IMR-90 (cell line): Measurements from ENCODE around the gene ADAMTS16.

Experiments
- CTCF ChIP-seq: conservative IDR thresholded peaks from 2 replicates; pipeline ENCODE4 v1.5.1; 2012; ENCODE audit warnings: mild to moderate bottlenecking, low read depth, low read length, improper control_type of control experiment
- FOS ChIP-seq: fragments of 150-350 bp; IDR thresholded peaks from 2 replicates; pipeline ENCODE4 v1.6.1; 2016; ENCODE audit warnings: low read depth, low read length
- MAFK ChIP-seq: IDR thresholded peaks from 2 replicates; pipeline ENCODE4 v1.6.1; 2012; ENCODE audit warnings: low read depth, low read length, improper control_type of control experiment
- MAZ ChIP-seq: IDR thresholded peaks from 2 replicates; pipeline ENCODE4 v1.6.1; 2012; ENCODE audit warnings: low read depth, mild to moderate bottlenecking, low read length, improper control_type of control experiment, moderate library complexity, borderline replicate concordance
- NFE2L2 ChIP-seq: fragments of 150-350 bp; IDR thresholded peaks from 2 replicates; pipeline ENCODE4 v1.6.1; 2016; ENCODE audit warnings: low read depth, mild to moderate bottlenecking, low read length
- POLR2A ChIP-seq: IDR thresholded peaks from 2 replicates; pipeline ENCODE4 v1.6.1; 2012; ENCODE audit warnings: mild to moderate bottlenecking, low read depth, low read length
- RAD21 ChIP-seq: IDR thresholded peaks from 2 replicates; pipeline ENCODE4 v1.6.1; 2012; ENCODE audit warnings: low read length, improper control_type of control experiment
- SMC3 ChIP-seq: fragments of 150-350 bp; IDR thresholded peaks from 2 replicates; pipeline ENCODE4 v1.6.1; 2016; ENCODE audit warnings: low read depth, mild to moderate bottlenecking, antibody characterized with exemption, low read length, moderate library complexity
- TF ChIP-seq, protein P1 (sequence below): fragments of 150-350 bp; IDR thresholded peaks from 2 replicates; pipeline ENCODE4 v1.6.1; 2017; ENCODE audit warnings: mild to moderate bottlenecking, antibody characterized with exemption, low read length, low read depth
- TF ChIP-seq, protein P2 (sequence below): fragments of 150-350 bp; IDR thresholded peaks from 2 replicates; pipeline ENCODE4 v1.6.1; 2016; ENCODE audit warnings: low read depth, mild to moderate bottlenecking, low read length, moderate library complexity, borderline replicate concordance

DNA sequence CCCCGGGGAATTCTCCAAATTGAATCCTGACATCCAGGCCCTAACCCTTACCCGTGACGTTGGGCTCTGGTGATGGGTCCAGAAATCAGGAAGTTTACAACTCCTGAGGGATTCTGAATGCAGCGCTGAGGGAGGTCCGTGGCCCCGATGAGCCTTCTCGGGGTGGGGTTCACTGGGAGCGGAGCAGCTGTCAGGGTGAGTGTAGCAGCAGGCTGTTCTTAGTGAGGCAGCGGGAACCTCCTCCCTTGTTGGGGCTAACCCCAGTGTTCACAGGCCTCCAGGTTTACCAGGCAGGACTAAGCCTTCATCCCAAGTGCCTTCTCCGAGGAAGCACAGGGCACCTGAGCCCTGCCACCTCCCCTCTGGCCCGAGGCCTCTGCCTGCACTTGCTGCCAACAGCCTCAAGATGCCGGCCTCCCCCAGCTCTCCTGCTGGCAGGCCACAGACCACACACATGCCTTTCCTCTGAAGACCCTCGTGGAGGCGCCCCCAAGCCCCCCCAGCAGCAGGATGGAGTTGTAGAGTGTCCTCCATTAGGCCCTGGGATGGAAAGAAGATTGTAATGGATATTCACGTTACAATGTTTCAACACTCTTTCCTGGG lies 7.3 kb upstream of the ADAMTS16 start:
- TF ChIP-seq CTCF (no peak), POLR2A (no peak), NFE2L2 (no peak), FOS (no peak), MAFK (no peak), RAD21 (no peak), MAZ (no peak), SMC3 (no peak)
- TF ChIP-seq, protein P1, sequence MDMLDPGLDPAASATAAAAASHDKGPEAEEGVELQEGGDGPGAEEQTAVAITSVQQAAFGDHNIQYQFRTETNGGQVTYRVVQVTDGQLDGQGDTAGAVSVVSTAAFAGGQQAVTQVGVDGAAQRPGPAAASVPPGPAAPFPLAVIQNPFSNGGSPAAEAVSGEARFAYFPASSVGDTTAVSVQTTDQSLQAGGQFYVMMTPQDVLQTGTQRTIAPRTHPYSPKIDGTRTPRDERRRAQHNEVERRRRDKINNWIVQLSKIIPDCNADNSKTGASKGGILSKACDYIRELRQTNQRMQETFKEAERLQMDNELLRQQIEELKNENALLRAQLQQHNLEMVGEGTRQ, result no peak
- TF ChIP-seq, protein P2, sequence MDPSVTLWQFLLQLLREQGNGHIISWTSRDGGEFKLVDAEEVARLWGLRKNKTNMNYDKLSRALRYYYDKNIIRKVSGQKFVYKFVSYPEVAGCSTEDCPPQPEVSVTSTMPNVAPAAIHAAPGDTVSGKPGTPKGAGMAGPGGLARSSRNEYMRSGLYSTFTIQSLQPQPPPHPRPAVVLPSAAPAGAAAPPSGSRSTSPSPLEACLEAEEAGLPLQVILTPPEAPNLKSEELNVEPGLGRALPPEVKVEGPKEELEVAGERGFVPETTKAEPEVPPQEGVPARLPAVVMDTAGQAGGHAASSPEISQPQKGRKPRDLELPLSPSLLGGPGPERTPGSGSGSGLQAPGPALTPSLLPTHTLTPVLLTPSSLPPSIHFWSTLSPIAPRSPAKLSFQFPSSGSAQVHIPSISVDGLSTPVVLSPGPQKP, result no peak
